Calu3 (cell line): ENCODE measurements around the gene NUAK2. TPM values are rescaled to one million over a fixed set of nuclear protein-coding genes. Genes with fewer than 3 reads are reported as not detected.
A peak's percentile ranks its signal among the peaks of the same experiment; 100 is the strongest.

Source experiments
- BruUV-seq: library from RNA; stranded (reverse); fragments of 400-500 nt; replicated peaks from 2 replicates; lab custom pipeline; 2021; lab: Mats Ljungman, UMichigan
- CTCF ChIA-PET: fragments of 300-600 bp; sonication (Branson Sonifier 250); formaldehyde crosslinking; loops from one replicate; lab custom pipeline; 2022; ENCODE audit warnings: antibody characterized with exemption; lab: Charles Lee
- DNase-seq: peaks from one replicate; pipeline ENCODE4 v3.0.0; 2022
- H3K27ac Mint-ChIP-seq: one replicate; pipeline ENCODE4 v1.8.0; 2022; ENCODE audit warnings: mixed read lengths; ENCODE audit not compliant: unreplicated experiment
- H3K27me3 Mint-ChIP-seq: one replicate; pipeline ENCODE4 v1.8.0; 2022; ENCODE audit warnings: mixed read lengths; ENCODE audit not compliant: unreplicated experiment
- H3K36me3 Mint-ChIP-seq: one replicate; pipeline ENCODE4 v1.8.0; 2022; ENCODE audit warnings: mild to moderate bottlenecking, moderate library complexity, mixed read lengths; ENCODE audit not compliant: insufficient read depth, unreplicated experiment
- H3K4me1 Mint-ChIP-seq: one replicate; pipeline ENCODE4 v1.8.0; 2022; ENCODE audit warnings: mild to moderate bottlenecking, low read depth, mixed read lengths; ENCODE audit not compliant: unreplicated experiment
- H3K4me3 Mint-ChIP-seq: one replicate; pipeline ENCODE4 v1.8.0; 2022; ENCODE audit warnings: mild to moderate bottlenecking, low read depth, moderate library complexity, mixed read lengths; ENCODE audit not compliant: unreplicated experiment
- H3K9me3 Mint-ChIP-seq: one replicate; pipeline ENCODE4 v1.8.0; 2022; ENCODE audit warnings: low read depth, mixed read lengths; ENCODE audit not compliant: unreplicated experiment
- CTCF ChIP-seq: fragments of 200-600 bp; IDR thresholded peaks from one replicate; pipeline ENCODE4 v1.8.0; 2022; ENCODE audit warnings: antibody characterized with exemption; ENCODE audit not compliant: unreplicated experiment
- intact Hi-C: fragments of 100-400 bp; cut with micrococcal nuclease; formaldehyde crosslinking; loops from one replicate; pipeline ENCODE4 v1.10.0; 2022; ENCODE audit not compliant: unreplicated experiment
- total RNA-seq: library from RNA; stranded (reverse); gene quantifications from 2 replicates; pipeline ENCODE4 v1.2.3, GENCODE V29; 2022

Gene NUAK2
- total RNA-seq, 1 experiment from 2014 or later, result 3.7 TPM

DNA sequence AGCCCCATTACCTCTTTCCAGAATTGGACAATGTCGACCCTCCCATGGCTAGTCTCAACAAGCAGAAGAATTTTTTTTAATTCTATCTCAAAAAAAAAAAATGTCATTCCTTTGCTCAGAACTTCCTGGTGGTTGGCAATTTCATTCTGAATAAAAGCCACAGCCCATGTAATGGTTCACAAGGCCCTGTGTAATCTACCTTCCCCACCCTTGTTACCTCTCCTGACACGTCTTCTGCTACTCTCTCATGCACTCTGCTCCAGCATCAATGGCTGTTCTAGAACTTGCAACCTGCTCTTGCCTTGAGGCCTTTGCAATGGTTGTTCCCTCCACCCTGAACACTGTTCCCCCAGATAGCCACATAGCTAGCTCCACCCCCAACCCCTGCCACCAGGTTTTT lies 25.4 kb downstream of the NUAK2 start:
- H3K4me1 Mint-ChIP-seq, result peaks cover 54% of the 10 kb centered on the region
- CTCF ChIA-PET, result no interaction called here
- intact Hi-C loops, result no loop called here
- H3K9me3 Mint-ChIP-seq, result no peaks in the 10 kb centered on the region
- no peaks in the 10 kb centered on the region for H3K27me3 Mint-ChIP-seq
- no peak overlapping the region for H3K27ac Mint-ChIP-seq
- H3K36me3 Mint-ChIP-seq, result peaks cover 14% of the 10 kb centered on the region
- DNase-seq, result no peak
- no TSS peak for BruUV-seq
- no peak overlapping the region for H3K4me3 Mint-ChIP-seq
- no peak for TF ChIP-seq CTCF

DNA sequence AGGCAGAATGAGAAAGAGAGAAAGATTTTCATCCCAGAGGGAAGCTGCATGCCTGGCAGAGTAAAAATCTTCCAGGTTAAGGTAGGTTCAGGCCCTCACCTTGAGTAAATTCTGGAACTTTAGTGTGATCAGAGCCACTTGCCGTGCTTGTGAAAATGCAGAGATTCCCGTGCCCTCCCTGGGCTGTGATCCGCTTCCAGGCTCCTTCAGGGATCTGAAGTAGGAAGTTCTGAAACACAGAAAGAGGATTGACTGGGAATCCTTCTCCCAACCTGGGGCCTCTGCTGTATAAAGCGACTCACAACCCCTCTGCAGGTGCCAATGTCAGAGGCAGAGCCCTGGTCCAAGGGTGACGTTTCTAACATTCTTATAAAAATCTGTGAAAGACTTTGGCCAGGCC lies 26.6 kb downstream of the NUAK2 start:
- H3K27ac Mint-ChIP-seq, result peak overlapping the region; percentile 14
- CTCF ChIA-PET, result interaction anchor here (1.0 to 2.0 kb wide), 4 partner anchors 21 to 25 kb away, joined by 3 to 8 read pairs (median 4); no protein-coding TSS in a partner anchor
- no peak overlapping the region for H3K4me3 Mint-ChIP-seq
- intact Hi-C loops, result no loop called here
- no peak for TF ChIP-seq CTCF
- BruUV-seq, result no TSS peak
- no peak for DNase-seq
- H3K27me3 Mint-ChIP-seq, result no peaks in the 10 kb centered on the region
- peaks cover 45% of the 10 kb centered on the region for H3K4me1 Mint-ChIP-seq
- H3K9me3 Mint-ChIP-seq, result no peaks in the 10 kb centered on the region
- peaks cover 7% of the 10 kb centered on the region for H3K36me3 Mint-ChIP-seq

GRCh38 chr1:205294175-205294917 lies 27.2 kb downstream of the NUAK2 start:
- Mint-ChIP-seq H3K36me3 (peaks cover 7% of the 10 kb centered on the region), H3K4me3 (no peak overlapping the region), H3K4me1 (peaks cover 45% of the 10 kb centered on the region), H3K9me3 (no peaks in the 10 kb centered on the region), H3K27me3 (no peaks in the 10 kb centered on the region), H3K27ac (peak overlapping the region; percentile 14)
- TF ChIP-seq CTCF, result no peak
- DNase-seq, result no peak
- intact Hi-C loops, result no loop called here
- CTCF ChIA-PET, result interaction anchor here (0.7 to 2.0 kb wide), 5 partner anchors 9 to 25 kb away, joined by 3 to 8 read pairs (median 3); no protein-coding TSS in a partner anchor
- no TSS peak for BruUV-seq

DNA sequence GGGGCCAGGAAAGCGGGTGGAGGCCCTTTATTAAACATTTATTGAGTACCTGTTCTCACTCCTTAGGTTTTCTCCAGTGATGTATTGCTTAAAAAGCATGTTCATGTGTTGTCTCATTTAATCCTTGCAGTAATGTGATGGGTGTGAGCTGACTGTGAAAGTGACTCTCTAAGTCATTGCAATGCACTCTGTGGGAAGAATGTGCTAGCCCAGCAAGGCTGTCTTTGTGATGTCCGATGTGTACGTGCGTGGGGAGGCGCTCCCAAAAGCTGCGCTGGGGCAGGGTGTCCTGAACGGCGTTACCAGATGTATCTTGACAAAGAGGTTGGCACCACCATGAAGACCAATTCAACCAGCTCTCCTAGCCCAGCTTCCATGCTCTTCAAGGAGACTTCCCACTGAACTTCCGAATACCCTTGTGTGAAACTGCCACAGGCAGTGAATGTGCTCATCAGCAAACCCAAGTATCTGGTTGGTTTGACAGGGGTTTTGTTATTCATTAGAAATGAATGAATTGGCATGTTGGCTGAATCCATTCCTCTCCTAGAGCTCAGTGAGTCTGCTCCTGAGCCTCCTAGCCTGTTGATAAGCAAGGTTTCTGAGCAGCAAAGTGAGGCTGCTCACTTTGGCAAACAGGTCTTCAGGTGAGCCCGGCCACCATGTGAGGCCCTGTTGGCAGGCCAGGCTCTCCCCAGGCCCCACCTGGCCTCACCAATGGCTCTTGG lies 28.0 kb downstream of the NUAK2 start:
- no peak for DNase-seq
- BruUV-seq, result no TSS peak
- Mint-ChIP-seq H3K36me3 (peaks cover 5% of the 10 kb centered on the region), H3K4me1 (peaks cover 45% of the 10 kb centered on the region), H3K27ac (peak overlapping the region; percentile 14), H3K27me3 (no peaks in the 10 kb centered on the region), H3K9me3 (no peaks in the 10 kb centered on the region), H3K4me3 (no peak overlapping the region)
- no peak for TF ChIP-seq CTCF
- intact Hi-C loops, result no loop called here
- CTCF ChIA-PET, result interaction anchor here (0.5 to 2.0 kb wide), 5 partner anchors 8 to 26 kb away, joined by 3 to 9 read pairs (median 5); no protein-coding TSS in a partner anchor
